Ishikawa (cell line): ENCODE data around the gene C1orf52.

Experiments
- CEBPB ChIP-seq: IDR thresholded peaks from 2 replicates; pipeline ENCODE4 v1.6.1; 2012
- CREB1 ChIP-seq: IDR thresholded peaks from 2 replicates; pipeline ENCODE4 v1.6.1; 2012; ENCODE audit warnings: low read depth
- EGR1 ChIP-seq: IDR thresholded peaks from 2 replicates; pipeline ENCODE4 v1.6.1; 2012
- EP300 ChIP-seq: IDR thresholded peaks from 2 replicates; pipeline ENCODE4 v1.6.1; 2012; ENCODE audit warnings: borderline replicate concordance
- FOXM1 ChIP-seq: IDR thresholded peaks from 2 replicates; pipeline ENCODE4 v1.6.1; 2012; ENCODE audit warnings: low read depth, borderline replicate concordance
- MAX ChIP-seq: IDR thresholded peaks from 2 replicates; pipeline ENCODE4 v1.6.1; 2012
- NFIC ChIP-seq: IDR thresholded peaks from 2 replicates; pipeline ENCODE4 v1.6.1; 2012
- RAD21 ChIP-seq: IDR thresholded peaks from 2 replicates; pipeline ENCODE4 v1.6.1; 2012; ENCODE audit warnings: low read depth
- REST ChIP-seq: IDR thresholded peaks from 2 replicates; pipeline ENCODE4 v1.6.1; 2012; ENCODE audit warnings: low read depth, mild to moderate bottlenecking
- TAF1 ChIP-seq: IDR thresholded peaks from 2 replicates; pipeline ENCODE4 v1.6.1; 2012; ENCODE audit warnings: low read depth, mild to moderate bottlenecking
- TCF12 ChIP-seq: IDR thresholded peaks from 2 replicates; pipeline ENCODE4 v1.6.1; 2012; ENCODE audit warnings: low read depth
- TEAD4 ChIP-seq: IDR thresholded peaks from 2 replicates; pipeline ENCODE4 v1.6.1; 2012
- USF1 ChIP-seq: IDR thresholded peaks from 2 replicates; pipeline ENCODE4 v1.6.1; 2012
- YY1 ChIP-seq: IDR thresholded peaks from 2 replicates; pipeline ENCODE4 v1.6.1; 2012; ENCODE audit warnings: low read depth
- ZBTB7A ChIP-seq: IDR thresholded peaks from 2 replicates; pipeline ENCODE4 v1.6.1; 2012; ENCODE audit warnings: low read depth

The C1orf52 gene

GRCh38 chr1:85262985-85263384 is 3.5 kb upstream of the C1orf52 start:
- TF ChIP-seq USF1 (no peak), MAX (no peak), TEAD4 (no peak), RAD21 (no peak), EP300 (no peak), EGR1 (no peak), FOXM1 (no peak), CREB1 (no peak), YY1 (no peak), NFIC (no peak), CEBPB (no peak)

GRCh38 chr1:85259912-85260274 is 431 bp upstream of the C1orf52 start:
- TF ChIP-seq TAF1, result no peak
- TF ChIP-seq REST, result no peak
- no peak for TF ChIP-seq MAX
- TF ChIP-seq ZBTB7A, result no peak
- TF ChIP-seq FOXM1, result no peak
- no peak for TF ChIP-seq NFIC
- TF ChIP-seq RAD21, result no peak
- no peak for TF ChIP-seq EP300
- no peak for TF ChIP-seq CEBPB
- no peak for TF ChIP-seq YY1
- TF ChIP-seq EGR1, result no peak
- TF ChIP-seq USF1, result no peak
- TF ChIP-seq CREB1, result no peak

- TF ChIP-seq ZBTB7A (0 out of 2 replicates have a peak, but pooled peaks have one; percentile 32), MAX (no peak)
Measured at GRCh38 chr1:85258536-85259117, 835 bp downstream of the C1orf52 start.

GRCh38 chr1:85245891-85246290 is 13.6 kb downstream of the C1orf52 start:
- no peak for TF ChIP-seq USF1
- TF ChIP-seq EP300, result no peak
- TF ChIP-seq EGR1, result no peak
- TF ChIP-seq REST, result no peak
- TF ChIP-seq TAF1, result no peak
- TF ChIP-seq CREB1, result no peak
- TF ChIP-seq MAX, result no peak
- no peak for TF ChIP-seq TEAD4
- no peak for TF ChIP-seq FOXM1
- no peak for TF ChIP-seq RAD21
- TF ChIP-seq TCF12, result no peak
- TF ChIP-seq CEBPB, result no peak
- no peak for TF ChIP-seq ZBTB7A
- TF ChIP-seq NFIC, result no peak
- no peak for TF ChIP-seq YY1

GRCh38 chr1:85245456-85245855 is 14.0 kb downstream of the C1orf52 start:
- TF ChIP-seq ZBTB7A, result no peak
